HL-60/S4 treated with phorbol 12-myristate 13-acetate at 8.2 ng/mL for 4 days and 3 days (cell line): ENCODE data around the gene CCL14.
"Not testable (repeated sequence)": the region's sequence is repeated elsewhere in the genome, so short reads cannot be mapped to it uniquely, and the experiment has no call there.

ENCODE experiments used
- in situ Hi-C: fragments of 300-500 bp; cut with MboI; formaldehyde crosslinking; loops from 2 replicates; pipeline ENCODE4 v1.15.0; 2022; ENCODE audit warnings: low sequenced_read_pairs

Gene CCL14

DNA sequence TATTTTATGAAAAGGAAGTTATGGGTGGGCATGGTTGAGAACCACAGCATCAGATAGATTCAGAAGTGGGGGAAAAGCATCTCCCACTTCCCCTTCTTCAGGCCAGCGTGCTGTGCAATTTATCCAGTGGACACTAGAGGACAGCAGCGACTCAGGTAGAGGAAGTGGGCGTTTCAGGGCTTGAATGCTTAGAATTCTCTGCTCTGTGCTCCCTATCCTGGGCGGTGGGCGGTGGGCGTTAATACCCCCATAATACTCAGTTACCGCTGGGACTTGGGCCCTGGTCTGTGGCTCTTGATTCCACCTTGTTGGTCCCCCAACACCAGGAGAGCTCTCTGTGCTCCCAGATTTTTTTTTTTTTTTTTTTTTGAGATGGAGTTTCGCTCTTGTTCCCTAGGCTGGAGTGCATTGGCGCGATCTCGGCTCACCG, 39.4 kb downstream of the CCL14 start:
- in situ Hi-C loops = no loop called here

DNA sequence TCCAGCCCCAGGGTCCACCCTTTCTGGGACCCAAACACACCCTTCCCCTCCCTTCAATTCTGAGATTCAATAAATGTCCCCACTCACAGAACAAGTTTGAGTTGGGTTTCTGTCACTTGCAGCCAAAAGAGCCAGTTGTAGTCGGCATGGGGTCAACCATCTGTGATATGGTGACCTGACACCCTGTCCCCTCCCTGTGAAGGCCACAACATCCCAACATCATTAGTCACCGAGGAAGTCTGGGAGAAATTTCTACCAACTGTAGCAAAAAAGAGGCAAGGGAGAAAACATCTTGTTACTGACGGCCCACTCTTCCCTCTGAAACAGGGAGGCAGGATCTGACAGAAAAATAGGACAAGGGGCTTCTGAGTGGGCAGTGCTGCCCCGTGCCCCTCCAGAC, 42.4 kb downstream of the CCL14 start:
- in situ Hi-C loops = no loop called here

DNA sequence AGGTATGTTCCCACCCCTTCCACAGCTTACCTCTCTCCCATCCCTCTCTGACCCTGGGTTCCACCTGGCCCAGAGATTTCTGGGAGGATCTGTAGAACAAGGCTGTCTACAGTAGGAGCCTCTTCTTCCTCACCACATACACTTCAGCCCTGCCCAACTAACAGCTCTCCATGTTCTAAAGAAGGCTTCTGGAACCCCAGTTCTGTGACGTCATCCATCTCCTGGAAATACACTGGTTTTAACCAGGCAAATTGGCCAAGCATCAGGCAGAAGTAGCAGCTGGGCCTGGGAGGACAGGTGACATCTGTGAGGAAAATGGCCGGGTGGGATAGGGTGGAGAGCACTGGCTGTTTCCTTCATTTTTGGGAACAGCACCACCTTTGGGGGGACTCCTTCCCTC, 43.0 kb downstream of the CCL14 start, which contains the start of gene LYZL6:
TSS of gene LYZL6 (minus strand) at position 177 of the 400 bp plus-strand sequence. CDS start 4,357 bp downstream, outside the sequence.
- in situ Hi-C loops = no loop called here

DNA sequence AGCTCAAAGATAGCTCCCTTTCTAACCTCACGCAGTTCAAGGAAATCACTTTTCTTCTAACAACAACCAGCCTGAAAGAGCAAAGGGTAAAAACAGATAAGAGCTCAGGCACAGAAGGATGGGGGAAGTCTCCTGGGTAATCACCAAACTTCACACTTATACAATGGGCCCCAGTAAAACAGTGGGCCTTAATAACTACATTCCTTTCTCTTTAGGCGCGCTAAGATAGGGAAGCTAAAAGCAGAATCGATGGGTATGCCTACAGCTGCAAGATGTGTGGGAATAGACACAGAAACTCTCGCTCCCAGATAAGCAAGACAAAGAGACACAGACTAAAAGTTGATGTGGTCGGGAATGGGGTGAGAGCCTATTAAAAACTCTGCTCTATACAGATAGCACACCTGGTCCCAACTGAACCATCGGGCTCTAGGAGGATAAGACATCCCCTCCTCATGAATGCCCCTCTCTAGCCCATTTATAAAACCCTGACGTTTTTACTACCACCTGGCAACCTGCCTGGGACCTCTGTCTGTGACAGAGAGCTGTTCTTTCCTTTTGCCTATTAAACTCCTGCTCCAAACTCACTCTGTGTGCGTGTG, 43.8 kb downstream of the CCL14 start:
- in situ Hi-C loops = no loop called here

DNA sequence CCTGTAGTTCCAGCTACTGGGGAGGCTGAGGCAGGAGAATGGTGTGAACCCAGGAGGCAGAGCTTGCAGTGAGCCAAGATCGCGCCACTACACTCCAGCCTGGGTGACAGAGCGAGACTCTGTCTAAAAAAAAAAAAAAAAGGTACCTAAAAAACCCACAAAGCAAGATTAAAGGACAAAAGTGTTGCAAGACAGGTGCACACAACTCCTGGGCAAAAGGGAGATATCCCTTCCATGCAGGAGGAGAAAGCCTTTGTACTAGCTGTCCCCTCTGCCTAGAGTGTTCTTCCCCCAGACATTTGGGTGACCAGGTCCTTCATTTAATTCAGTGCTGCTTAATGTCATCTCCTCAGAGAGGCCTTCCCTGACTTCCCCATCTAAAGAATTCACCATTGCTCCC, 48.0 kb downstream of the CCL14 start:
- in situ Hi-C loops = not testable (repeated sequence)

DNA sequence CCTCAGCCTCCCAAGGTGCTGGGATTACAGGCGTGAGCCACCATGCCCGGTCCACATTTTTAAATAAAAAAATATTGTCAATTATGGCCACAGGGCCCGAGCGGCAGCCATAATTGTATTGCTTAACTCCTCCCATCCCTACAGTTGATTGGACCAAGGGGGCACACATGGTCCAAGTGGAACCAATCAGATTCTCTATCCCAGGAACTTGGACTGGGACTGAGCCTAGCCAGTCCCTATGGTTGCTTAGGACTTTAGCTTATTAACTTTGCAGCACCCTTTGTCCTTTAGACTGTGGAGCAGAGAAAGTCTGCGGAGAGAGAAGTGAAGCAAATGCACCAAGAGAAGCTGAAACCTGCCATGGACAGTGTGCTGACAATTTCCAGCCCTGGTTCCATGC, 50.5 kb downstream of the CCL14 start:
- in situ Hi-C loops = no loop called here

DNA sequence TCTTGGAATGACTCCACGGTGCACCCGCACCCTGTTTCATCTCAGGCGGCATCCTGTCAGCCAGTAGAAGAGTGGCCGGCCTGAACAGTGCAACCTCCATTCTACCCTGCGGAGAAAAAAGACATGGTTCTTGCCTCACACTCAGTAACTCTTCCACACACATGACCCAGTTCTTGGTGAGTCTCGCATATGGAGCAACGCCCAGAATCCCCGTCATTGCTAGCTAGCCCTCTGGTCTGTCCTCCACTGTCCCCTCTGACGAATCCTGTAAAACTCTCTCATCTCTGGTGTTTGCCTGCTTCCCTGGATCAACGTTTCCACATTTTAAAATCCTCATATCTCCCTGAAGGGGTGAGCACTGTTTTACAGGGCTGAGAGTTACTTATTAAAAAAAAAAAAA, 51.8 kb downstream of the CCL14 start:
- in situ Hi-C loops = no loop called here
